Mesenchymal stem cell (in vitro differentiated cells and primary cell): ENCODE data around the gene TIMM44.
A peak's percentile ranks its signal among the peaks of the same experiment; 100 is the strongest.

Source experiments
- DNase-seq: peaks from one replicate; pipeline ENCODE4 v3.0.0-alpha.2; 2013
- H2AFZ ChIP-seq: one replicate; pipeline ENCODE4 v1.6.1; 2013; ENCODE audit warnings: low read depth, mild to moderate bottlenecking, control low read depth, inconsistent platforms, low read length, moderate library complexity
- H2AK5ac ChIP-seq: 2 replicates; pipeline ENCODE4 v1.6.1; 2013; ENCODE audit warnings: low read length, moderate library complexity, mild to moderate bottlenecking, inconsistent platforms; ENCODE audit not compliant: severe bottlenecking
- H2BK120ac ChIP-seq: one replicate; pipeline ENCODE4 v1.6.1; 2013; ENCODE audit warnings: low read depth, mild to moderate bottlenecking, inconsistent platforms, low read length, moderate library complexity
- H2BK12ac ChIP-seq, 2 experiments: one replicate each; pipeline ENCODE4 v1.6.1; 2013; ENCODE audit warnings: inconsistent platforms in 2 of 2, low read length in 2 of 2, mild to moderate bottlenecking in 2 of 2, moderate library complexity in 2 of 2, control low read depth in 1 of 2
- H2BK15ac ChIP-seq: one replicate; pipeline ENCODE4 v1.6.1; 2013; ENCODE audit warnings: mild to moderate bottlenecking, low read depth, inconsistent platforms; ENCODE audit not compliant: poor library complexity, severe bottlenecking
- H2BK5ac ChIP-seq: 2 replicates; pipeline ENCODE4 v1.6.1; 2013; ENCODE audit warnings: low read depth, mild to moderate bottlenecking, low read length, control low read depth, inconsistent platforms; ENCODE audit not compliant: poor library complexity, severe bottlenecking
- H3K14ac ChIP-seq, 2 experiments: one replicate each; pipeline ENCODE4 v1.6.1; 2013; ENCODE audit warnings: inconsistent platforms in 2 of 2, low read length in 2 of 2, control low read depth in 1 of 2, mild to moderate bottlenecking in 1 of 2, moderate library complexity in 1 of 2
- H3K18ac ChIP-seq, 2 experiments: one replicate each; pipeline ENCODE4 v1.6.1; 2013; ENCODE audit warnings: inconsistent platforms in 2 of 2, low read length in 2 of 2, control low read depth in 1 of 2, low read depth in 1 of 2, mild to moderate bottlenecking in 1 of 2
- H3K23ac ChIP-seq, 2 experiments: one replicate each; pipeline ENCODE4 v1.6.1; 2013; ENCODE audit warnings: inconsistent platforms in 2 of 2, low read length in 2 of 2, mild to moderate bottlenecking in 2 of 2, moderate library complexity in 2 of 2, control low read depth in 1 of 2
- H3K27ac ChIP-seq: 2 replicates; pipeline ENCODE4 v1.5.1; 2013; ENCODE audit warnings: mild to moderate bottlenecking, moderate library complexity, low read length, control low read depth, inconsistent platforms; ENCODE audit not compliant: poor library complexity, severe bottlenecking
- H3K27me3 ChIP-seq, 2 experiments: 2 replicates each; pipeline versions ENCODE4 v1.6.1 to v1.7.0; 2013; ENCODE audit warnings: low read length in 2 of 2, mild to moderate bottlenecking in 2 of 2, moderate library complexity in 2 of 2, control low read depth in 1 of 2, inconsistent platforms in 1 of 2; ENCODE audit not compliant: control insufficient read depth in 1 of 2, insufficient read depth in 1 of 2
- H3K36me3 ChIP-seq, 2 experiments: 2 replicates each; pipeline versions ENCODE4 v1.6.1 to v1.7.0; 2013; ENCODE audit warnings: low read length in 2 of 2, control low read depth in 1 of 2, inconsistent platforms in 1 of 2, low read depth in 1 of 2, mild to moderate bottlenecking in 1 of 2; ENCODE audit not compliant: insufficient read depth in 2 of 2, control insufficient read depth in 1 of 2
- H3K4ac ChIP-seq, 2 experiments: one replicate each; pipeline ENCODE4 v1.6.1; 2013; ENCODE audit warnings: inconsistent platforms in 2 of 2, low read length in 2 of 2, mild to moderate bottlenecking in 2 of 2, moderate library complexity in 2 of 2, control low read depth in 1 of 2, low read depth in 1 of 2
- H3K4me1 ChIP-seq: 2 replicates; pipeline ENCODE4 v1.6.1; 2013; ENCODE audit warnings: low read depth, low read length, control low read depth; ENCODE audit not compliant: control insufficient read depth, insufficient read depth
- H3K4me2 ChIP-seq: 2 replicates; pipeline ENCODE4 v1.6.1; 2013; ENCODE audit warnings: low read length, mild to moderate bottlenecking, inconsistent platforms; ENCODE audit not compliant: poor library complexity, severe bottlenecking
- H3K4me3 ChIP-seq, 2 experiments: 2 replicates each; pipeline versions ENCODE4 v1.5.1 to v1.7.0; 2013; ENCODE audit warnings: low read length in 2 of 2, mild to moderate bottlenecking in 2 of 2, control low read depth in 1 of 2, low read depth in 1 of 2; ENCODE audit not compliant: insufficient read depth in 1 of 2
- H3K79me1 ChIP-seq: replicated peaks from 2 replicates; pipeline ENCODE4 v1.6.1; 2013; ENCODE audit warnings: mild to moderate bottlenecking, control low read depth, low read length, inconsistent platforms; ENCODE audit not compliant: poor library complexity, severe bottlenecking
- H3K9ac ChIP-seq: 2 replicates; pipeline ENCODE4 v1.7.0; 2013; ENCODE audit warnings: mild to moderate bottlenecking, low read length, moderate library complexity
- H3K9me3 ChIP-seq: 2 replicates; pipeline ENCODE4 v1.7.0; 2013; ENCODE audit warnings: mild to moderate bottlenecking, low read length; ENCODE audit not compliant: control insufficient read depth
- H4K8ac ChIP-seq: one replicate; pipeline ENCODE4 v1.6.1; 2013; ENCODE audit warnings: inconsistent platforms, mild to moderate bottlenecking, low read length, moderate library complexity
- H4K91ac ChIP-seq: one replicate; pipeline ENCODE4 v1.6.1; 2013; ENCODE audit warnings: mild to moderate bottlenecking, low read length, inconsistent platforms
- WGBS: methylation state at CpG from one replicate; pipeline ENCODE4 v1.1.7; 2013; ENCODE audit warnings: mixed read lengths; 5-methylcytosine and 5-hydroxymethylcytosine counted together

The TIMM44 gene

DNA sequence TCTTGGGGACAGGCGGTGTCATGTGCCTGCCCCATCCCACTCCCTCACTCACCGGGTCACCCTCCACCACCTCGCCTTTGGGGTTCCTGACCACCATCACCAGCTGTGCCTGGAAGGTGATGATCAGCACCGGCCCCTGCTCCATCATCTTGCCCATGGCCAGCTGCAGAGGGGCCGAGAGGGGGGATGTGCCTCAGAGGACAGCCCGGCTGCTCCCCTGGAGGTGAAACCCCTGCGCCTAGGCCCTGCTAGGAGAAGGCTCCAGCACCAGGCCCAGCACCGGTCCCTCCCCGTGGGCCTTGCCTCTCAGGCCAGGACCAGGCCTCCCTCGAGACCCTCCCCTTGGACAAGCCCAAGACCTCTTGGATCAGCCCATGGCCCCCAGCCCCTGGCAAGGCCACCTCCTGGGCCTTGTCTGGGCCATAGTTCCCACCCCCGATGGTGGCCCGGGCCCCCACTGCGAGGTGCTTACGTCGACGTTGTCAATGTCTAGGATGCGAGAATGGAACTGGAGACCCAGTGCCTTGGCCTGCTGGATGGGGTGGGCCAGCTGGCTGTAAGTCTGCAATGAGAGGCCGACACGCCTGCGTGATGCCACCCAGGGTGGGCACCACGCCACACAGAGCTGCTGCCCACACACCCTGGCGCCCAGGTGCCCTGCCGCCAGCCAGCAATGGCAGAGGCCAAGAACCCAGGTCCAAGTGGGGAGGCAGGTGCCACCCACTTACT is 15.7 kb downstream of the TIMM44 start:
- no peak overlapping the region for H3K14ac ChIP-seq
- peaks cover 31 to 60% of the 10 kb centered on the region in 2 experiments for H3K36me3 ChIP-seq
- H2AFZ ChIP-seq = no peak overlapping the region
- H3K79me1 ChIP-seq = peaks cover 18% of the 10 kb centered on the region
- H3K4me2 ChIP-seq = no peak overlapping the region
- DNase-seq = no peak
- peaks cover 44% of the 10 kb centered on the region for H3K4me1 ChIP-seq
- H2BK5ac ChIP-seq = no peak overlapping the region
- WGBS = 94% methylated on average over 23 of the region's 23 CpGs
- no peak overlapping the region for H2AK5ac ChIP-seq
- peak overlapping the region in 1 of 2 experiments; percentile 52 for H3K4me3 ChIP-seq
- H4K91ac ChIP-seq = peak overlapping the region; percentile 3
- H3K23ac ChIP-seq = no peak overlapping the region
- no peaks in the 10 kb centered on the region for H3K27me3 ChIP-seq
- no peak overlapping the region for H2BK120ac ChIP-seq
- no peak overlapping the region for H2BK12ac ChIP-seq
- no peak overlapping the region for H3K4ac ChIP-seq
- no peak overlapping the region for H4K8ac ChIP-seq
- H3K9me3 ChIP-seq = no peaks in the 10 kb centered on the region
- no peak overlapping the region for H3K18ac ChIP-seq
- H2BK15ac ChIP-seq = no peak overlapping the region
- H3K9ac ChIP-seq = peak overlapping the region; percentile 90
- no peak overlapping the region for H3K27ac ChIP-seq

DNA sequence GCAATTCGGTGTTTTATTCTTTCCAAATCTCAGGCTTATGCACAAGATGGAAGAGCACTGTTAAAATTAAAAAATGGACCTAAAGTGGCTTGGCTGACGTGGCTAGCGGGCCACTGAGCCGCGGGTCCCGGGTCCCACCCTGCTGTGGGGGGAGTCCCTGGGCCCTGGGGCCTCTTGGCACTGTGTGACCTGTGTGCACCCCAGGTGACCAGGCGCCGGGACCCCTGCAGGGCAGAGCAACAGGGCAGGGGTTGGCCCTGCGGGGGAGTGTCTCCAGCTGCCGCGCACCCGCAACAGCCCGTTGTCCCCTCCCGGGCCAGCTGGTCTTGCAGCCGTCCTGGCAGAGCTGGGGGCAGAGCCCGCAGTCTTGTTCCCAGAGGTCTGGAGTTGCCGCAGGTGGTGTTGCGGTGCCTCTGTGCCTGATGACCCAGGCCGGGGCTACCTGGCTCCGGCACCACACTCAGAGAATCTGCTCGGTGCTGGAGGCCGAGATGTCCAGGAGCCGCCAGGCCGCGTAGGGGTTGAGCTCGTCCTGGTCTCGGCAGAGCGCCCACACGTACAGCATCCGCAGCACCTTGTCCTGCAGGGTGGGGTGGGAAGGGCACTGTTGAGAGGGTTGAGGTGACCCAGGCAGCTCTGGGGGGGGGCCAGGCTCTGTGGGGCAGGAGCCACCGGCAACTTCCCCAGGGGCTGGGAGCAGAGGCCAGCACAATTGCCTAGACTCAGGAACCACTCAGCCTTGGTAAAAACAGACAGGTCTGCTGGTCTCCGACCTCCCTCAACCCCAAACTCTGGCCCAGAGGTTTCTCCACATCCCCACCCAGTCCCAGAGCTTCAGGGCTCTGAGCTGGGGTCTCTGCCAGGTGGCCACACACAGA is 16.5 kb downstream of the TIMM44 start:
- Histone ChIP-seq H2AK5ac (no peak overlapping the region), H4K8ac (peak overlapping the region; percentile 45), H3K4ac (no peak overlapping the region), H3K14ac (peak overlapping the region in 1 of 2 experiments; percentile 22), H3K27ac (no peak overlapping the region), H3K9me3 (no peaks in the 10 kb centered on the region), H2BK5ac (no peak overlapping the region), H3K4me3 (peak overlapping the region in 1 of 2 experiments; percentile 77), H3K27me3 (no peaks in the 10 kb centered on the region), H3K9ac (peak overlapping the region; percentile 79), H3K79me1 (peaks cover 15% of the 10 kb centered on the region), H3K18ac (peak overlapping the region in 1 of 2 experiments; percentile 48), H3K23ac (no peak overlapping the region), H2BK120ac (no peak overlapping the region), H3K36me3 (peaks cover 31 to 60% of the 10 kb centered on the region in 2 experiments), H3K4me2 (peak overlapping the region; percentile 88), H2AFZ (no peak overlapping the region), H4K91ac (peak overlapping the region; percentile 70), H3K4me1 (peaks cover 44% of the 10 kb centered on the region), H2BK15ac (peak overlapping the region; percentile 30), H2BK12ac (peak overlapping the region in 1 of 2 experiments; percentile 48)
- 92% methylated on average over 31 of the region's 32 CpGs for whole genome bisulfite sequencing
- no peak for DNase-seq

DNA sequence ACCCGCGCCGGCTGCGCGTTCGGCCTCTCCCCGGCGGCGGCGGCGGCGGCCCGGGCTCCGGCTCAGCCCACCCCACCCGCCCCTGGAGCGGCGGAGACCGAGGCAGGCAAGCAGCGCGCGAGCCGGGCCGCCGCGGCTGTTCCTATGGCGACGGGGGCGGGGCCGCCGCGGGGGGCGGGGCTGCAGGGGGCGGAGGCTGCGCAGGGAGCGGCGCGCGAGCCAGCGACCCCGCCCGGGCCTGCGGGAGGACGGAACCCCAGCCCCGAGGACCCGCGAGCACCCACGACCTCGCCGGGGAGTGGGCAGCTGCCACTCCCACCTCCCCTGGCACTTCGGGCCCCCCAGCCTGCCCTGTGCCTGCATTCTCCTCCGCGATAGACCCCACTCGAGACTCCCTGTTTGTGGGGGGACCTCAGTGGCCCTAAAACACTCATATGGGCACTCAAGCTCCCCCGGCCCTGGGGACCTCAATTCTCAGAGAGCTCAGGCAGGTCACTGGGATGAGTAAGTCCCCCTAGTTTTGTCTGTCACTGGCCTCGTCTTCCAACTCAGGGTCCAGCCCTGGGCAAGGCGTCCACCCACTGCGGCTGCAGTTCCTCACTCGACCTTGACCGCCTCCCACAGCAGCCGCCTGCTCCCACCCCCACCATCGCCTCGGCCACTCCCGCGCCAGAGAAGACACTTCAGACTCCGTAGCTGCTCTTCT is 17.3 kb downstream of the TIMM44 start, which contains the start of gene CTXN1:
Gene CTXN1 (minus strand): TSS at position 115 of the 706 bp plus-strand sequence. CDS start 597 bp downstream, outside the sequence.
- Histone ChIP-seq H2BK5ac (no peak within 1 kb of the TSS), H2BK12ac (peak within 1 kb of the TSS; percentile 20 to 60), H3K4me3 (peak within 1 kb of the TSS; percentile 62 to 77), H3K27me3 (no peaks in the 10 kb centered on the region), H3K36me3 (peaks cover 27 to 58% of the 10 kb centered on the region in 2 experiments), H4K8ac (peak within 1 kb of the TSS; percentile 88), H3K4me1 (peaks cover 51% of the 10 kb centered on the region), H3K23ac (peak within 1 kb of the TSS in 1 of 2 experiments; percentile 47), H3K9ac (peak within 1 kb of the TSS; percentile 79), H3K79me1 (peaks cover 11% of the 10 kb centered on the region), H2AK5ac (no peak within 1 kb of the TSS), H3K9me3 (no peaks in the 10 kb centered on the region), H2BK15ac (peak within 1 kb of the TSS; percentile 30), H3K18ac (peak within 1 kb of the TSS; percentile 60 to 93), H3K4ac (peak within 1 kb of the TSS; percentile 15 to 90), H3K4me2 (peak within 1 kb of the TSS; percentile 88), H2BK120ac (peak within 1 kb of the TSS; percentile 86), H3K14ac (peak within 1 kb of the TSS in 1 of 2 experiments; percentile 72), H3K27ac (no peak within 1 kb of the TSS), H4K91ac (peak within 1 kb of the TSS; percentile 70), H2AFZ (peak within 1 kb of the TSS; percentile 92)
- WGBS = 5% methylated on average over 38 of the region's 65 CpGs
- peak; percentile 75 for DNase-seq
